ENCODE measurements around the gene HS2ST1. TPM values are rescaled to one million over a fixed set of nuclear protein-coding genes. Genes with fewer than 3 reads are reported as not detected.

Gene HS2ST1
- total RNA-seq, 4 donors from 2014 or later = 11.7 to 25.3 (median 16.9) TPM

GRCh38 chr1:86965012-86965826 lies 50.8 kb downstream of the HS2ST1 start:
- DNase-seq (ENCODE audit: low spot score) (no peak), ATAC-seq (ENCODE audit: low FRiP score) (no peak)
- peak in 1 of 3 donors; percentile 9 for TF ChIP-seq CTCF (IDR thresholded peaks at IDR 0.05)

GRCh38 chr1:86965827-86966182 lies 51.4 kb downstream of the HS2ST1 start:
- TF ChIP-seq CTCF (IDR thresholded peaks at IDR 0.05) = no peak
- DNase-seq (ENCODE audit: low spot score) = no peak
- ATAC-seq (ENCODE audit: low FRiP score) = no peak

- no peak for ATAC-seq (ENCODE audit: low FRiP score)
- TF ChIP-seq CTCF (IDR thresholded peaks at IDR 0.05) = no peak
Measured at GRCh38 chr1:86970938-86971337, 56.5 kb downstream of the HS2ST1 start.

GRCh38 chr1:86971778-86972177 lies 57.3 kb downstream of the HS2ST1 start:
- ATAC-seq (ENCODE audit: low FRiP score) (no peak), DNase-seq (ENCODE audit: low spot score) (no peak)
- no peak for TF ChIP-seq CTCF (IDR thresholded peaks at IDR 0.05)

More at GRCh38 chr1:86970938-86971337, 56.5 kb downstream of the HS2ST1 start:
- DNase-seq (ENCODE audit: low spot score) = no peak

- no peak for ATAC-seq (ENCODE audit: low FRiP score)
- DNase-seq (ENCODE audit: low spot score) = no peak
- TF ChIP-seq CTCF (IDR thresholded peaks at IDR 0.05) = no peak
Measured at GRCh38 chr1:86972262-86972661, 57.8 kb downstream of the HS2ST1 start.

- ATAC-seq (ENCODE audit: low FRiP score) (no peak), DNase-seq (ENCODE audit: low spot score) (no peak)
- no peak for TF ChIP-seq CTCF (IDR thresholded peaks at IDR 0.05)
Measured at GRCh38 chr1:86975993-86976550, 61.6 kb downstream of the HS2ST1 start.

GRCh38 chr1:86976664-86977063 lies 62.2 kb downstream of the HS2ST1 start:
- TF ChIP-seq CTCF (IDR thresholded peaks at IDR 0.05) = no peak

More at GRCh38 chr1:86976664-86977063, 62.2 kb downstream of the HS2ST1 start:
- DNase-seq (ENCODE audit: low spot score) (no peak), ATAC-seq (ENCODE audit: low FRiP score) (no peak)
